Measurements from ENCODE around the gene CABLES1.
"Not testable (repeated sequence)": the region's sequence is repeated elsewhere in the genome, so short reads cannot be mapped to it uniquely, and the experiment has no call there.

Gene CABLES1

GRCh38 chr18:23095463-23095862 lies 39.8 kb upstream of the CABLES1 start:
- Histone ChIP-seq H2AFZ (ENCODE audit: low read depth, low read length, severe bottlenecking) (no peak overlapping the region), H3K79me2 (ENCODE audit: insufficient read depth, low read length) (no peaks in the 10 kb centered on the region), H3K27ac (ENCODE audit: low read depth, low read length) (no peak overlapping the region), H3K4me2 (ENCODE audit: low read depth, low read length, poor library complexity, severe bottlenecking) (no peak overlapping the region), H3K9me3 (ENCODE audit: insufficient read depth, low read length) (no peaks in the 10 kb centered on the region), H4K20me1 (ENCODE audit: low read depth, low read length) (no peaks in the 10 kb centered on the region), H3F3A (ENCODE audit: insufficient read depth) (0 out of 2 replicates have a peak, but pooled peaks cover 3% of the 10 kb centered on the region), H3K36me3 (ENCODE audit: low read length) (no peaks in the 10 kb centered on the region), H3K4me3 (ENCODE audit: insufficient read depth, low read length, poor library complexity, severe bottlenecking) (no peak overlapping the region), H3K9me2 (replicated peaks; ENCODE audit: insufficient read depth, low read length) (no peaks in the 10 kb centered on the region), H3K9ac (ENCODE audit: low read length) (no peak overlapping the region), H3K27me3 (ENCODE audit: low read length) (no peaks in the 10 kb centered on the region)
- peak; percentile 35 for TF ChIP-seq CTCF (IDR thresholded peaks at IDR 0.05; ENCODE audit: insufficient read depth, low read length, poor library complexity, severe bottlenecking)
- TF ChIP-seq EZH2phosphoT487 (conservative IDR thresholded peaks at IDR 0.05; ENCODE audit: low read length), result no peak

DNA sequence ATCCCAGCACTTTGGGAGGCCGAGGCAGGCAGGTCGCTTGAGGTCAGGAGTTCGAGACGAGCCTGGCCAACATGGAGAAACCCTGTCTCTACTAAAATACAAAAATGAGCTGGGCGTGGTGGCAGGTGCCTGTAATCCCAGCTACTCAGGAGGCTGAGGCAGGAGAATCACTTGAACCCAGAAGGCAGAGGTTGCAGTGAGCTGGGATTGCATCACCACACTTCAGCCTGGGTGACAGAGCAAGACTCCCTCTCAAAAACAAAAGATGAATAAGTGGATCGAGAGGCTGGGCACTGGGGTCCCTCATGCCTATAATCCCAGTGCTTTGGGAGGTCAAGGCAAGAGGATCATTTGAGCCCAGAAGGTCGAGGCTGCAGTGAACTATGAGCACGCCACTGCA lies 38.3 kb upstream of the CABLES1 start:
- not testable (repeated sequence) for H3K9ac ChIP-seq (ENCODE audit: low read length); H3K79me2 ChIP-seq (ENCODE audit: insufficient read depth, low read length); H3K4me3 ChIP-seq (ENCODE audit: insufficient read depth, low read length, poor library complexity, severe bottlenecking); H4K20me1 ChIP-seq (ENCODE audit: low read depth, low read length); H3K27ac ChIP-seq (ENCODE audit: low read depth, low read length); H3K4me2 ChIP-seq (ENCODE audit: low read depth, low read length, poor library complexity, severe bottlenecking); H3K36me3 ChIP-seq (ENCODE audit: low read length); H3K27me3 ChIP-seq (ENCODE audit: low read length); H3F3A ChIP-seq (ENCODE audit: insufficient read depth); H2AFZ ChIP-seq (ENCODE audit: low read depth, low read length, severe bottlenecking); H3K9me3 ChIP-seq (ENCODE audit: insufficient read depth, low read length); H3K9me2 ChIP-seq (replicated peaks; ENCODE audit: insufficient read depth, low read length)

DNA sequence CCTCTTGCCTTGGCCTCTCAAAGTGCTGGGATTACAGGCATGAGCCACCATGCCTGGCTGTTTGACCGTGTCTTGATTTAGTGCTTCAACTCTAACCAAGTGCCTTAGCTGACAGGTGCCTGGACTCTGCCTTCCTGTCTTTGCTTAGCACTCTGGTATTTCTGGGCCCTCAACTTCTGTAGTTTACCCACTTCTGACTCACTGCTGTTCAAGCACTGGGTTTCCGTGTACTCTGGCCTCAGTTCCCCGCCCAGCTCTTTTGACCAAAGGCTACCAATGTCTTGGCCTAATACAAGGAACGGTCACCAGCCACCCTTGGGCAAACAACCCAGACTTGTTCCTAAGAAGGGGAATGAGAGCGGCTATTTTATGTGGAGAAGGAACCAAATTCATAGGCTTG lies 35.7 kb upstream of the CABLES1 start:
- H3K27me3 ChIP-seq (ENCODE audit: low read length), result no peaks in the 10 kb centered on the region
- no peaks in the 10 kb centered on the region for H3K9me2 ChIP-seq (replicated peaks; ENCODE audit: insufficient read depth, low read length)
- H3K36me3 ChIP-seq (ENCODE audit: low read length), result no peaks in the 10 kb centered on the region
- H3K9me3 ChIP-seq (ENCODE audit: insufficient read depth, low read length), result no peaks in the 10 kb centered on the region
- no peaks in the 10 kb centered on the region for H3F3A ChIP-seq (ENCODE audit: insufficient read depth)
- no peaks in the 10 kb centered on the region for H3K79me2 ChIP-seq (ENCODE audit: insufficient read depth, low read length)
- H3K4me2 ChIP-seq (ENCODE audit: low read depth, low read length, poor library complexity, severe bottlenecking), result no peak overlapping the region
- no peak overlapping the region for H3K4me3 ChIP-seq (ENCODE audit: insufficient read depth, low read length, poor library complexity, severe bottlenecking)
- no peaks in the 10 kb centered on the region for H4K20me1 ChIP-seq (ENCODE audit: low read depth, low read length)
- H2AFZ ChIP-seq (ENCODE audit: low read depth, low read length, severe bottlenecking), result no peak overlapping the region
- TF ChIP-seq CTCF (IDR thresholded peaks at IDR 0.05; ENCODE audit: insufficient read depth, low read length, poor library complexity, severe bottlenecking) (no peak), EZH2phosphoT487 (conservative IDR thresholded peaks at IDR 0.05; ENCODE audit: low read length) (no peak)
- no peak overlapping the region for H3K27ac ChIP-seq (ENCODE audit: low read depth, low read length)
- no peak overlapping the region for H3K9ac ChIP-seq (ENCODE audit: low read length)

DNA sequence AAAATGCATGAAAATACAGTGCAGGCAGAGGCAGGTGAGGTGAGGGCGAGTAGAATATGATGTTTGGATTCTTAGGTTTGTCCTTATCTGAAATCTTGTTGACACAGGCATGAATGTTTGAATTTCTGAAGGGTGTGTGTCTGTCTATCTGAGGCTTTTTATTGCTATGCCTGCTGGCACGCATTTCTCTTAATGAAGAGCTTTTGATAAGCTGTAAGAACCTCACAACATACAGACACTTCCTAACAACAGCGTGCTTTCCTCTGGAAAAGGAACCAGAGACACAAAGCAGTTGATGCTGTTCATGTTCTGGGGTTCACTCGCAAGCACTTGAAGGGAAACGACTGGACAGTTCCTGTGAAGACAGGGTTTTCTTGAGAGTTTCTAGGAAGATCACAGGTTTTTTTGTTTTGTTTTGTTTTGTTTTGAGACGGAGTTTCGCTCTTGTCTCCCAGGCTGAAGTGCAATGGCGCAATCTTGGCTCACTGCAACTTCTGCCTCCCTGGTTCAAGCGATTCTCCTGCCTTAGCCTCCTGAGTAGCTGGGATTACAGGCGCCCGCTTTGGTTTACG lies 33.3 kb upstream of the CABLES1 start:
- H3K27me3 ChIP-seq (ENCODE audit: low read length), result no peaks in the 10 kb centered on the region
- no peak overlapping the region for H3K9ac ChIP-seq (ENCODE audit: low read length)
- no peaks in the 10 kb centered on the region for H3K9me3 ChIP-seq (ENCODE audit: insufficient read depth, low read length)
- H3K36me3 ChIP-seq (ENCODE audit: low read length), result no peaks in the 10 kb centered on the region
- H4K20me1 ChIP-seq (ENCODE audit: low read depth, low read length), result no peaks in the 10 kb centered on the region
- no peak overlapping the region for H3K4me3 ChIP-seq (ENCODE audit: insufficient read depth, low read length, poor library complexity, severe bottlenecking)
- no peak overlapping the region for H3K27ac ChIP-seq (ENCODE audit: low read depth, low read length)
- no peak overlapping the region for H2AFZ ChIP-seq (ENCODE audit: low read depth, low read length, severe bottlenecking)
- no peak overlapping the region for H3K4me2 ChIP-seq (ENCODE audit: low read depth, low read length, poor library complexity, severe bottlenecking)
- no peaks in the 10 kb centered on the region for H3K79me2 ChIP-seq (ENCODE audit: insufficient read depth, low read length)
- H3K9me2 ChIP-seq (replicated peaks; ENCODE audit: insufficient read depth, low read length), result no peaks in the 10 kb centered on the region
- TF ChIP-seq EZH2phosphoT487 (conservative IDR thresholded peaks at IDR 0.05; ENCODE audit: low read length) (no peak), CTCF (IDR thresholded peaks at IDR 0.05; ENCODE audit: insufficient read depth, low read length, poor library complexity, severe bottlenecking) (no peak)
- H3F3A ChIP-seq (ENCODE audit: insufficient read depth), result no peaks in the 10 kb centered on the region

Measured in SU-DHL-6 (cell line).